ENCODE results near the gene AMFR. TPM values are rescaled to one million over a fixed set of nuclear protein-coding genes. Genes with fewer than 3 reads are reported as not detected.

The AMFR gene
- total and polyA plus RNA-seq, 2 of the 8 experiments (the other 6 are each of a cell fraction or from before 2014, with no cell fraction given) = 18.6 to 21.7 TPM

DNA sequence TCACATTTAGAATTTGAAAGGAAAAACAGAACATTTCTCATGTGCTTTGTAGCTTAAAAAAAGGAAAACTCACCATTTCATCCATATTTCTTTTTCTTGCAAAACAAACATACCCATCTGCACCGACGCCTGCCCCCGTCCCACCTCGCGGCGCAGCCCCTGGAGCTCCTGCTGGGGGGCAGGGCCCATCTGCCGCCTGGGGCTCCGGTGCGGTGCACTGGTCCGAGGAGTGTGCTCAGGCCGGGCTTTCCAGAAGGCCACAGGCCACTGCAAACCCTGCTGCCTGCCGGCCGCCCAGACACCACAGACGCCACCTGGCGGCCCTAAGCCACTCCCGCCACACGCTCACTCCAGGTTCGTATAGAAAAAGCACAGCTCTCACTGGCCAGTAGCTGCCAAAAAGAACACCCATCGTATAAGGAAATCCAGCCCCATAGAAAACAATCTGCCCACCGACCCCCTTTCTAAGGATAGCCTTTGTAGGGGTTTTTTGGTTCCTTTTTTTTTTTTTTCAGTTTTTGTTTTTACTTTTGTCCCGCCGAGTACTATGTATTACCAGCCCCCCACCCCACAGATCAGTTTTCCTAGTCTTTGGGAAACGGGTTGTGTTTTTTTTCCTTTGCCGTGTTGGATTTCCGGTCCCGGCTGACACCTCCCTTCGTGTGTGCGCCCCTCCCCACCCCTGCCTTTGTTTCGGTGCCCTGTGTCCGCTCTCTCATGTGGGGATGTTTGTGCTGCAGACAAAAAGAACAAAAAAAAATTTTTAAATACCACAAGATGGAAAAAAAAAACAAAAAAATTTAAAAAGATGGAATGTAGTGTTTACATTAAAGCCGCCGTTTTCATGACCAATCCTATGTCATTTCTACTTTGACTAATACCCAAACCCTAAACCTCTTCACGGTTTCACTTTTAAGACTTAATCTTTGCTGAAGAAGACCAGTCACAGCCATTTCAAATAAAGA, 68.8 kb downstream of the AMFR start (continued):
- TF ChIP-seq, protein P1, sequence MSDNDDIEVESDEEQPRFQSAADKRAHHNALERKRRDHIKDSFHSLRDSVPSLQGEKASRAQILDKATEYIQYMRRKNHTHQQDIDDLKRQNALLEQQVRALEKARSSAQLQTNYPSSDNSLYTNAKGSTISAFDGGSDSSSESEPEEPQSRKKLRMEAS (IDR thresholded peaks at IDR 0.05) = peak; percentile 58
- TF ChIP-seq JUND (IDR thresholded peaks at IDR 0.05; ENCODE audit: low read length) (no peak), SAP30 (IDR thresholded peaks at IDR 0.05; ENCODE audit: insufficient read depth, insufficient replicate concordance, low read length) (no peak), FOSL1 (IDR thresholded peaks at IDR 0.05; ENCODE audit: insufficient read depth, low read depth, low read length) (no peak), CBX5 (IDR thresholded peaks at IDR 0.05; ENCODE audit: low read depth, low read length) (no peak), TEAD4 (IDR thresholded peaks at IDR 0.05; ENCODE audit: low read depth, low read length) (0 out of 2 replicates have a peak, but pooled peaks have one; percentile 10), TAF7 (optimal IDR thresholded peaks at IDR 0.05; ENCODE audit: borderline replicate concordance, low read depth, low read length) (no peak), EZH2 (IDR thresholded peaks at IDR 0.05; ENCODE audit: low read depth, low read length, severe bottlenecking) (peak; percentile 27), ZNF274 (IDR thresholded peaks at IDR 0.05; ENCODE audit: borderline replicate concordance, extremely low read depth, low read length) (no peak), BRCA1 (IDR thresholded peaks at IDR 0.05; ENCODE audit: low read depth, low read length) (no peak), YY1 (IDR thresholded peaks at IDR 0.05; ENCODE audit: low read depth, low read length) (no peak)
- TF ChIP-seq, protein P2, sequence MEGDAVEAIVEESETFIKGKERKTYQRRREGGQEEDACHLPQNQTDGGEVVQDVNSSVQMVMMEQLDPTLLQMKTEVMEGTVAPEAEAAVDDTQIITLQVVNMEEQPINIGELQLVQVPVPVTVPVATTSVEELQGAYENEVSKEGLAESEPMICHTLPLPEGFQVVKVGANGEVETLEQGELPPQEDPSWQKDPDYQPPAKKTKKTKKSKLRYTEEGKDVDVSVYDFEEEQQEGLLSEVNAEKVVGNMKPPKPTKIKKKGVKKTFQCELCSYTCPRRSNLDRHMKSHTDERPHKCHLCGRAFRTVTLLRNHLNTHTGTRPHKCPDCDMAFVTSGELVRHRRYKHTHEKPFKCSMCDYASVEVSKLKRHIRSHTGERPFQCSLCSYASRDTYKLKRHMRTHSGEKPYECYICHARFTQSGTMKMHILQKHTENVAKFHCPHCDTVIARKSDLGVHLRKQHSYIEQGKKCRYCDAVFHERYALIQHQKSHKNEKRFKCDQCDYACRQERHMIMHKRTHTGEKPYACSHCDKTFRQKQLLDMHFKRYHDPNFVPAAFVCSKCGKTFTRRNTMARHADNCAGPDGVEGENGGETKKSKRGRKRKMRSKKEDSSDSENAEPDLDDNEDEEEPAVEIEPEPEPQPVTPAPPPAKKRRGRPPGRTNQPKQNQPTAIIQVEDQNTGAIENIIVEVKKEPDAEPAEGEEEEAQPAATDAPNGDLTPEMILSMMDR (IDR thresholded peaks at IDR 0.05; ENCODE audit: control extremely low read depth in 1 of 3, insufficient read depth in 1 of 3, low read depth in 1 of 3, low read length in 3 of 3) = peak; percentile 88
- TF ChIP-seq, protein P3, sequence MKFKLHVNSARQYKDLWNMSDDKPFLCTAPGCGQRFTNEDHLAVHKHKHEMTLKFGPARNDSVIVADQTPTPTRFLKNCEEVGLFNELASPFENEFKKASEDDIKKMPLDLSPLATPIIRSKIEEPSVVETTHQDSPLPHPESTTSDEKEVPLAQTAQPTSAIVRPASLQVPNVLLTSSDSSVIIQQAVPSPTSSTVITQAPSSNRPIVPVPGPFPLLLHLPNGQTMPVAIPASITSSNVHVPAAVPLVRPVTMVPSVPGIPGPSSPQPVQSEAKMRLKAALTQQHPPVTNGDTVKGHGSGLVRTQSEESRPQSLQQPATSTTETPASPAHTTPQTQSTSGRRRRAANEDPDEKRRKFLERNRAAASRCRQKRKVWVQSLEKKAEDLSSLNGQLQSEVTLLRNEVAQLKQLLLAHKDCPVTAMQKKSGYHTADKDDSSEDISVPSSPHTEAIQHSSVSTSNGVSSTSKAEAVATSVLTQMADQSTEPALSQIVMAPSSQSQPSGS (IDR thresholded peaks at IDR 0.05; ENCODE audit: low read length) = no peak
